ENCODE data around the gene TNIP2.

GRCh38 chr4:2721586-2721985, 34.5 kb downstream of the TNIP2 start:
- TF ChIP-seq TCF4 (CRISPR knock-in tag; IDR thresholded peaks at IDR 0.05; ENCODE audit: borderline replicate concordance): no peak
- TF ChIP-seq, protein P1, sequence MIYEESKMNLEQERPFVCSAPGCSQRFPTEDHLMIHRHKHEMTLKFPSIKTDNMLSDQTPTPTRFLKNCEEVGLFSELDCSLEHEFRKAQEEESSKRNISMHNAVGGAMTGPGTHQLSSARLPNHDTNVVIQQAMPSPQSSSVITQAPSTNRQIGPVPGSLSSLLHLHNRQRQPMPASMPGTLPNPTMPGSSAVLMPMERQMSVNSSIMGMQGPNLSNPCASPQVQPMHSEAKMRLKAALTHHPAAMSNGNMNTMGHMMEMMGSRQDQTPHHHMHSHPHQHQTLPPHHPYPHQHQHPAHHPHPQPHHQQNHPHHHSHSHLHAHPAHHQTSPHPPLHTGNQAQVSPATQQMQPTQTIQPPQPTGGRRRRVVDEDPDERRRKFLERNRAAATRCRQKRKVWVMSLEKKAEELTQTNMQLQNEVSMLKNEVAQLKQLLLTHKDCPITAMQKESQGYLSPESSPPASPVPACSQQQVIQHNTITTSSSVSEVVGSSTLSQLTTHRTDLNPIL (CRISPR knock-in tag; IDR thresholded peaks at IDR 0.05; ENCODE audit: low read depth): no peak
- TF ChIP-seq SNAI2 (CRISPR knock-in tag; IDR thresholded peaks at IDR 0.05): no peak
- TF ChIP-seq ZC3H10 (CRISPR knock-in tag; IDR thresholded peaks at IDR 0.05): no peak
- TF ChIP-seq ZNF565 (CRISPR knock-in tag; conservative IDR thresholded peaks at IDR 0.05; ENCODE audit: low read depth): no peak
- TF ChIP-seq, protein P2, sequence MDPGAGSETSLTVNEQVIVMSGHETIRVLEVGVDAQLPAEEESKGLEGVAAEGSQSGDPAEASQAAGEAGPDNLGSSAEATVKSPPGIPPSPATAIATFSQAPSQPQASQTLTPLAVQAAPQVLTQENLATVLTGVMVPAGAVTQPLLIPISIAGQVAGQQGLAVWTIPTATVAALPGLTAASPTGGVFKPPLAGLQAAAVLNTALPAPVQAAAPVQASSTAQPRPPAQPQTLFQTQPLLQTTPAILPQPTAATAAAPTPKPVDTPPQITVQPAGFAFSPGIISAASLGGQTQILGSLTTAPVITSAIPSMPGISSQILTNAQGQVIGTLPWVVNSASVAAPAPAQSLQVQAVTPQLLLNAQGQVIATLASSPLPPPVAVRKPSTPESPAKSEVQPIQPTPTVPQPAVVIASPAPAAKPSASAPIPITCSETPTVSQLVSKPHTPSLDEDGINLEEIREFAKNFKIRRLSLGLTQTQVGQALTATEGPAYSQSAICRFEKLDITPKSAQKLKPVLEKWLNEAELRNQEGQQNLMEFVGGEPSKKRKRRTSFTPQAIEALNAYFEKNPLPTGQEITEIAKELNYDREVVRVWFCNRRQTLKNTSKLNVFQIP (CRISPR knock-in tag; IDR thresholded peaks at IDR 0.05; ENCODE audit: borderline replicate concordance, low read depth): no peak
- TF ChIP-seq, protein P3, sequence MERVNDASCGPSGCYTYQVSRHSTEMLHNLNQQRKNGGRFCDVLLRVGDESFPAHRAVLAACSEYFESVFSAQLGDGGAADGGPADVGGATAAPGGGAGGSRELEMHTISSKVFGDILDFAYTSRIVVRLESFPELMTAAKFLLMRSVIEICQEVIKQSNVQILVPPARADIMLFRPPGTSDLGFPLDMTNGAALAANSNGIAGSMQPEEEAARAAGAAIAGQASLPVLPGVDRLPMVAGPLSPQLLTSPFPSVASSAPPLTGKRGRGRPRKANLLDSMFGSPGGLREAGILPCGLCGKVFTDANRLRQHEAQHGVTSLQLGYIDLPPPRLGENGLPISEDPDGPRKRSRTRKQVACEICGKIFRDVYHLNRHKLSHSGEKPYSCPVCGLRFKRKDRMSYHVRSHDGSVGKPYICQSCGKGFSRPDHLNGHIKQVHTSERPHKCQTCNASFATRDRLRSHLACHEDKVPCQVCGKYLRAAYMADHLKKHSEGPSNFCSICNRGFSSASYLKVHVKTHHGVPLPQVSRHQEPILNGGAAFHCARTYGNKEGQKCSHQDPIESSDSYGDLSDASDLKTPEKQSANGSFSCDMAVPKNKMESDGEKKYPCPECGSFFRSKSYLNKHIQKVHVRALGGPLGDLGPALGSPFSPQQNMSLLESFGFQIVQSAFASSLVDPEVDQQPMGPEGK (CRISPR knock-in tag; IDR thresholded peaks at IDR 0.05; ENCODE audit: borderline replicate concordance): no peak
- no peak for TF ChIP-seq BACH2 (CRISPR knock-in tag; IDR thresholded peaks at IDR 0.05; ENCODE audit: borderline replicate concordance)
- TF ChIP-seq ZFP3 (CRISPR knock-in tag; IDR thresholded peaks at IDR 0.05): no peak
- TF ChIP-seq, protein P4, sequence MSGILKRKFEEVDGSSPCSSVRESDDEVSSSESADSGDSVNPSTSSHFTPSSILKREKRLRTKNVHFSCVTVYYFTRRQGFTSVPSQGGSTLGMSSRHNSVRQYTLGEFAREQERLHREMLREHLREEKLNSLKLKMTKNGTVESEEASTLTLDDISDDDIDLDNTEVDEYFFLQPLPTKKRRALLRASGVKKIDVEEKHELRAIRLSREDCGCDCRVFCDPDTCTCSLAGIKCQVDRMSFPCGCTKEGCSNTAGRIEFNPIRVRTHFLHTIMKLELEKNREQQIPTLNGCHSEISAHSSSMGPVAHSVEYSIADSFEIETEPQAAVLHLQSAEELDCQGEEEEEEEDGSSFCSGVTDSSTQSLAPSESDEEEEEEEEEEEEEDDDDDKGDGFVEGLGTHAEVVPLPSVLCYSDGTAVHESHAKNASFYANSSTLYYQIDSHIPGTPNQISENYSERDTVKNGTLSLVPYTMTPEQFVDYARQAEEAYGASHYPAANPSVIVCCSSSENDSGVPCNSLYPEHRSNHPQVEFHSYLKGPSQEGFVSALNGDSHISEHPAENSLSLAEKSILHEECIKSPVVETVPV (CRISPR knock-in tag; IDR thresholded peaks at IDR 0.05): no peak

Data from SK-N-SH treated with all-trans-retinoic acid at 6 μM for 48 hours (cell line).